Loucy (cell line): ENCODE results near the gene ZBED5.
"Not testable (repeated sequence)": the region's sequence is repeated elsewhere in the genome, so short reads cannot be mapped to it uniquely, and the experiment has no call there.

Experiments used
- H2AFZ ChIP-seq: fragments of 200-600 bp; sonication (generic); 2 replicates; pipeline ENCODE4 v1.6.0; 2016; ENCODE audit warnings: antibody characterized with exemption, mild to moderate bottlenecking, low read length, moderate library complexity
- H3F3A ChIP-seq: fragments of 200-600 bp; 2 replicates; pipeline ENCODE4 v1.6.0; 2016; ENCODE audit warnings: antibody characterized with exemption, low read depth, mild to moderate bottlenecking
- H3K27me3 ChIP-seq: fragments of 200-600 bp; sonication (generic); 2 replicates; pipeline ENCODE4 v1.6.1; 2014; ENCODE audit warnings: low read length, mild to moderate bottlenecking; ENCODE audit not compliant: insufficient read depth, poor library complexity, severe bottlenecking
- H3K36me3 ChIP-seq: fragments of 200-600 bp; sonication (generic); 2 replicates; pipeline ENCODE4 v1.6.1; 2016; ENCODE audit warnings: low read length; ENCODE audit not compliant: insufficient read depth
- H3K4me1 ChIP-seq: fragments of 200-600 bp; sonication (generic); 2 replicates; pipeline ENCODE4 v1.5.1; 2014; ENCODE audit warnings: low read length, mild to moderate bottlenecking; ENCODE audit not compliant: insufficient read depth, poor library complexity, severe bottlenecking
- H3K4me2 ChIP-seq: fragments of 200-600 bp; sonication (generic); 2 replicates; pipeline ENCODE4 v1.6.0; 2014; ENCODE audit warnings: antibody characterized with exemption, low read length, low read depth, mild to moderate bottlenecking; ENCODE audit not compliant: poor library complexity, severe bottlenecking
- H3K4me3 ChIP-seq: fragments of 200-600 bp; sonication (generic); 2 replicates; pipeline ENCODE4 v1.5.1; 2014; ENCODE audit warnings: low read length, mild to moderate bottlenecking, mixed read lengths; ENCODE audit not compliant: poor library complexity, severe bottlenecking
- H3K79me2 ChIP-seq: fragments of 200-600 bp; sonication (generic); 2 replicates; pipeline ENCODE4 v1.6.1; 2014; ENCODE audit warnings: low read length; ENCODE audit not compliant: insufficient read depth
- H3K9ac ChIP-seq: fragments of 200-600 bp; sonication (generic); 2 replicates; pipeline ENCODE4 v1.6.0; 2014; ENCODE audit warnings: mild to moderate bottlenecking, low read depth, low read length, moderate library complexity; ENCODE audit not compliant: poor library complexity, severe bottlenecking
- H3K9me2 ChIP-seq: fragments of 200-600 bp; sonication (generic); replicated peaks from 2 replicates; pipeline ENCODE4 v1.6.1; 2016; ENCODE audit warnings: low read depth, low read length, mixed read lengths
- H3K9me3 ChIP-seq: fragments of 200-600 bp; sonication (generic); 2 replicates; pipeline ENCODE4 v1.6.1; 2014; ENCODE audit warnings: mild to moderate bottlenecking, antibody characterized with exemption, low read length, low read depth; ENCODE audit not compliant: insufficient read depth
- H4K20me1 ChIP-seq: fragments of 200-600 bp; sonication (generic); 2 replicates; pipeline ENCODE4 v1.6.0; 2014; ENCODE audit warnings: antibody characterized with exemption, low read length, mild to moderate bottlenecking; ENCODE audit not compliant: insufficient read depth, poor library complexity, severe bottlenecking
- EZH2phosphoT487 ChIP-seq: fragments of 200-600 bp; IDR thresholded peaks from 2 replicates; pipeline ENCODE4 v1.6.1; 2018; ENCODE audit warnings: antibody characterized with exemption, mild to moderate bottlenecking, moderate library complexity, borderline replicate concordance
- TF ChIP-seq, protein P1 (sequence below): fragments of 200-600 bp; sonication (generic); conservative IDR thresholded peaks from 2 replicates; pipeline ENCODE4 v1.5.1; 2014; ENCODE audit warnings: mild to moderate bottlenecking, antibody characterized with exemption, low read length

Gene ZBED5

DNA sequence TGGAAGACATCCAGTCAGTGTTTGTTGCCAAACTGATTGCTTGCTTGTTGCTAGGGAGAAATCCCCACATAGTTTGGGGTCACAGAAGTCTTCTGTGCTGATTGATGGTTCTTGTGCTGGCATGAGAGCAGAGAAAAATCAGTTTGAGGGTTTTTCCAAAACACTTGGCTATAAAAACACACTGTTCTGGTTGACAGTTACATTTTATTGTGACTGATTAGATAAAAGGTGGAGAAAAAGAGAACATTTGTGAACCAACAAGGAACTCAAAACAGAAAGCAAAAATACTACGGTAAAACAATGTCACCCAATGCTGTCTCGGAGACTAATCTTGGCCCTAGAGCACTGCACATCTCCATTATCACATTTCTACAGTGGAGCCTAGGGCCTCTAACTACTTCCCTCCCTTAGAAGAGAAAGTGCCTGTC lies 34.7 kb downstream of the ZBED5 start:
- Histone ChIP-seq H3K4me2 (peak overlapping the region; percentile 44), H2AFZ (peak overlapping the region; percentile 63), H3K4me3 (peak overlapping the region; percentile 21), H3K9me2 (no peaks in the 10 kb centered on the region), H3K9ac (no peak overlapping the region), H3K27me3 (no peaks in the 10 kb centered on the region), H3K36me3 (no peaks in the 10 kb centered on the region), H3K9me3 (no peaks in the 10 kb centered on the region), H3F3A (no peaks in the 10 kb centered on the region), H4K20me1 (no peaks in the 10 kb centered on the region), H3K4me1 (peaks cover 18% of the 10 kb centered on the region), H3K79me2 (no peaks in the 10 kb centered on the region)
- TF ChIP-seq, protein P1, sequence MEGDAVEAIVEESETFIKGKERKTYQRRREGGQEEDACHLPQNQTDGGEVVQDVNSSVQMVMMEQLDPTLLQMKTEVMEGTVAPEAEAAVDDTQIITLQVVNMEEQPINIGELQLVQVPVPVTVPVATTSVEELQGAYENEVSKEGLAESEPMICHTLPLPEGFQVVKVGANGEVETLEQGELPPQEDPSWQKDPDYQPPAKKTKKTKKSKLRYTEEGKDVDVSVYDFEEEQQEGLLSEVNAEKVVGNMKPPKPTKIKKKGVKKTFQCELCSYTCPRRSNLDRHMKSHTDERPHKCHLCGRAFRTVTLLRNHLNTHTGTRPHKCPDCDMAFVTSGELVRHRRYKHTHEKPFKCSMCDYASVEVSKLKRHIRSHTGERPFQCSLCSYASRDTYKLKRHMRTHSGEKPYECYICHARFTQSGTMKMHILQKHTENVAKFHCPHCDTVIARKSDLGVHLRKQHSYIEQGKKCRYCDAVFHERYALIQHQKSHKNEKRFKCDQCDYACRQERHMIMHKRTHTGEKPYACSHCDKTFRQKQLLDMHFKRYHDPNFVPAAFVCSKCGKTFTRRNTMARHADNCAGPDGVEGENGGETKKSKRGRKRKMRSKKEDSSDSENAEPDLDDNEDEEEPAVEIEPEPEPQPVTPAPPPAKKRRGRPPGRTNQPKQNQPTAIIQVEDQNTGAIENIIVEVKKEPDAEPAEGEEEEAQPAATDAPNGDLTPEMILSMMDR: no peak
- no peak for TF ChIP-seq EZH2phosphoT487

DNA sequence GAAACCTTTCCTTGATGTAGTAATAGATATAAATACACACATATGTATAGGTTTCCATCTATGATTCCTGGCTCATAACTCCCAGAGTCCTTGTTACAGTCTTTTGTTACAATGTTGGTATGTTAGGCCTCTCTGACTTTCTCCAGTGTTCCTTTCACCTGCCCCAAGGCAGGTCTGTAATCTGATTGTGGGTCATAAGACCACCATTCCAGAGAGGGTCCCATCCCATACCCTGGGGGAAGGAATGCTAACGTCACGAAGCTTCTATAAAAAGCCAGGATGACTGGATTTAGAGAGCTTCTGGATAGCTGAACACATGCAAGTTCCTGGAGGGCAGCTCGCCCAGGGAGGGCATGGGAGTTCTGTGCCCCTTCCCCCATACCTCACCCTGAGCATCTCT lies 35.4 kb downstream of the ZBED5 start:
- H3F3A ChIP-seq, H3K9me2 ChIP-seq, H3K9ac ChIP-seq, H3K9me3 ChIP-seq, H3K36me3 ChIP-seq, H2AFZ ChIP-seq, H3K4me3 ChIP-seq, H3K27me3 ChIP-seq, H4K20me1 ChIP-seq, H3K79me2 ChIP-seq, H3K4me2 ChIP-seq: not testable (repeated sequence)
- H3K4me1 ChIP-seq: peaks cover 18% of the 10 kb centered on the region

DNA sequence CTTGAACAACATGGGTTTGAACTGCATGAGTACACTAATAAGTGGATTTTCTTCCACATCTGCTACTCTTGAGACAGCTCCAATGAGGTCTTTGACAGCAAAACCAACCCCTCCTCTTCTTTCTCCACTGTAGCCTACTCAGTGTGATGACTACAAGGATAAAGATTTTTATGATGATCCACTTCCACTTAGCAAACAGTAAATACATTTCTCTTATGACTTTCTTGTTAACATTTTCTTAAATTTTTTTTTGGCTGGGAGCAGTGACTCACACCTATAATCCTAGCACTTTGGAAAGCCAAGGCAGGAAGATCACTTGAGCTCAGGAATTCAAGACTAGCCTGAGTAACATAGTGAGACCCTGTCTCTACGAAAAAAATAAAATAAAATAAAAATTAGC lies 39.3 kb downstream of the ZBED5 start:
- Histone ChIP-seq H3F3A (no peaks in the 10 kb centered on the region), H4K20me1 (no peaks in the 10 kb centered on the region), H3K4me1 (peaks cover 9% of the 10 kb centered on the region), H2AFZ (no peak overlapping the region), H3K4me3 (no peak overlapping the region), H3K36me3 (no peaks in the 10 kb centered on the region), H3K9me2 (no peaks in the 10 kb centered on the region), H3K9ac (no peak overlapping the region), H3K27me3 (no peaks in the 10 kb centered on the region), H3K4me2 (no peak overlapping the region), H3K9me3 (no peaks in the 10 kb centered on the region), H3K79me2 (no peaks in the 10 kb centered on the region)
- TF ChIP-seq EZH2phosphoT487: no peak
- TF ChIP-seq, protein P1: no peak

DNA sequence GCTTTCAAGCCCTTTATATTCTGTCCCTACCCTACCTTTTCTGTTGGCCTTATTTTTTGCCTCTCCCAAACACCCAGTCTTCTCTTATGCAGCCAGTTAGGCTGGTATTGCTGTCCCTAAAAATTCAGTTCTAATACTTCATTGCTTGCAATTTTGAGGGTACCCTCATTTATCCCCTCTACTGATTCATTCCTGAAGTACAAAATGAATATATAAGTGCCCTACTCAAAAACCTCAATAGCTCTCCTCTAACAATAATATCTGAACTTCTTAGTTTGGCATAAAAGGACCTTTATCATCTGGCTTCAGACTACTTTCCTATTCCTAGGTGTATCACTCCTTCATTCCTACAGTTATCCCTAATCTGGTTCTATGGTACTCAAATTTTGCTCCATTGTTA lies 43.9 kb downstream of the ZBED5 start:
- Histone ChIP-seq H3K79me2 (peaks cover 13% of the 10 kb centered on the region), H3F3A (no peaks in the 10 kb centered on the region), H3K4me2 (no peak overlapping the region), H3K9me3 (no peaks in the 10 kb centered on the region), H2AFZ (no peak overlapping the region), H3K27me3 (no peaks in the 10 kb centered on the region), H3K4me3 (no peak overlapping the region), H3K36me3 (no peaks in the 10 kb centered on the region), H4K20me1 (no peaks in the 10 kb centered on the region), H3K9me2 (no peaks in the 10 kb centered on the region), H3K9ac (no peak overlapping the region), H3K4me1 (peaks cover 13% of the 10 kb centered on the region)
- TF ChIP-seq, protein P1: no peak
- no peak for TF ChIP-seq EZH2phosphoT487
